Coronary artery (tissue), 2 donors: ENCODE measurements around the gene DNAH1.

Source experiments
- DNase-seq: peaks from one replicate; pipeline ENCODE4 v3.0.0-alpha.2; 2017; ENCODE audit warnings: low spot score
- H3K27ac ChIP-seq, 2 donors: fragments of 200-600 bp; sonication (generic); one replicate each; pipeline ENCODE4 v1.5.1; 2016 to 2019
- H3K4me3 ChIP-seq: fragments of 200-600 bp; sonication (generic); 2 replicates; pipeline ENCODE4 v1.5.1; 2016; ENCODE audit warnings: mild to moderate bottlenecking, moderate library complexity
- TF ChIP-seq, protein P1 (sequence below): fragments of 200-600 bp; sonication (generic); IDR thresholded peaks from one replicate; pipeline ENCODE4 v1.5.1; 2019; ENCODE audit warnings: antibody characterized with exemption

DNAH1 gene

GRCh38 chr3:52420388-52420787, 104.3 kb downstream of the DNAH1 start:
- TF ChIP-seq, protein P1, sequence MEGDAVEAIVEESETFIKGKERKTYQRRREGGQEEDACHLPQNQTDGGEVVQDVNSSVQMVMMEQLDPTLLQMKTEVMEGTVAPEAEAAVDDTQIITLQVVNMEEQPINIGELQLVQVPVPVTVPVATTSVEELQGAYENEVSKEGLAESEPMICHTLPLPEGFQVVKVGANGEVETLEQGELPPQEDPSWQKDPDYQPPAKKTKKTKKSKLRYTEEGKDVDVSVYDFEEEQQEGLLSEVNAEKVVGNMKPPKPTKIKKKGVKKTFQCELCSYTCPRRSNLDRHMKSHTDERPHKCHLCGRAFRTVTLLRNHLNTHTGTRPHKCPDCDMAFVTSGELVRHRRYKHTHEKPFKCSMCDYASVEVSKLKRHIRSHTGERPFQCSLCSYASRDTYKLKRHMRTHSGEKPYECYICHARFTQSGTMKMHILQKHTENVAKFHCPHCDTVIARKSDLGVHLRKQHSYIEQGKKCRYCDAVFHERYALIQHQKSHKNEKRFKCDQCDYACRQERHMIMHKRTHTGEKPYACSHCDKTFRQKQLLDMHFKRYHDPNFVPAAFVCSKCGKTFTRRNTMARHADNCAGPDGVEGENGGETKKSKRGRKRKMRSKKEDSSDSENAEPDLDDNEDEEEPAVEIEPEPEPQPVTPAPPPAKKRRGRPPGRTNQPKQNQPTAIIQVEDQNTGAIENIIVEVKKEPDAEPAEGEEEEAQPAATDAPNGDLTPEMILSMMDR: no peak
- no peak for DNase-seq
- peak overlapping the region in 1 of 2 donors; percentile 25 for H3K27ac ChIP-seq
- no peak overlapping the region for H3K4me3 ChIP-seq

DNA sequence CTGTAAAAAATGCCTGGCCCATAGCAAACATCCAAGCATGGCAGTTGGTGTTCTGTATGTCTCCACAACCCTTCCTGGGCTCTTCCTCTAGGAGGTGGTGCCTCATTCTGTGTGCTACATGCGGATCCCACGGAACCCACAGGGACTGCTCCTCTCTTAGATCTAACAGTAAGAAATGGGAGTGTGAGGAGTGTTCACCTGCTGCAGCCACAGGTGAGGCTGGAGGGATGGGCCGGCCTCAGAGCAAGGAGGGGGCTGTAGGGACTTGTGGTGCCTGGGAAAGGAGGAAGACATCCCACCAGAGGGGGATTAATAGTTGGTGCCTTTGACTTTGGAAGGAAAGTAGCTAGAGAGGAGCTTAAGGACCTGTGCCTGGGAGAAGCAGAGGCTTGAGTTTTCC, 106.5 kb downstream of the DNAH1 start:
- DNase-seq: no peak
- H3K4me3 ChIP-seq: no peak overlapping the region
- H3K27ac ChIP-seq: no peak overlapping the region
- TF ChIP-seq, protein P1: no peak

DNA sequence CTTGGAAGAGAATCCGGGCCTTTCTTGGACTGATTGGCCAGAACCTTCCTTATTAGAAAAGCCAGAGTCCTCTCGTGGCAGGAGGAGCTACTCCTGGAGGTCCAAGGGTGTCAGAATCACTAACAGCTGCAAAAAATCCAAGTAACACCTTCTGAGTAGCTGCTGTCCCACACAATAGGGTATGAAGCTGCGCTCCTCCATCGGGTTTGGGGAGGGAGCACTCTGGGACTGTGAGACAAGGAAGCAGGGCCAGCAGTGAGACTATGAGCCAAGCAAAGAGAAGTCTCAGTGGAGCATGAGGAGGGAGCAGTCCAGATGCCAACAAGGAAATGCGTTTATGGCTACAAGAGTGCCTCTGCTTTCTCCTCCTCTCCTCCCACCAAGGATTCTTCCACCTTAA, 107.1 kb downstream of the DNAH1 start:
- TF ChIP-seq, protein P1: no peak
- DNase-seq: no peak
- Histone ChIP-seq H3K27ac (no peak overlapping the region), H3K4me3 (no peak overlapping the region)

DNA sequence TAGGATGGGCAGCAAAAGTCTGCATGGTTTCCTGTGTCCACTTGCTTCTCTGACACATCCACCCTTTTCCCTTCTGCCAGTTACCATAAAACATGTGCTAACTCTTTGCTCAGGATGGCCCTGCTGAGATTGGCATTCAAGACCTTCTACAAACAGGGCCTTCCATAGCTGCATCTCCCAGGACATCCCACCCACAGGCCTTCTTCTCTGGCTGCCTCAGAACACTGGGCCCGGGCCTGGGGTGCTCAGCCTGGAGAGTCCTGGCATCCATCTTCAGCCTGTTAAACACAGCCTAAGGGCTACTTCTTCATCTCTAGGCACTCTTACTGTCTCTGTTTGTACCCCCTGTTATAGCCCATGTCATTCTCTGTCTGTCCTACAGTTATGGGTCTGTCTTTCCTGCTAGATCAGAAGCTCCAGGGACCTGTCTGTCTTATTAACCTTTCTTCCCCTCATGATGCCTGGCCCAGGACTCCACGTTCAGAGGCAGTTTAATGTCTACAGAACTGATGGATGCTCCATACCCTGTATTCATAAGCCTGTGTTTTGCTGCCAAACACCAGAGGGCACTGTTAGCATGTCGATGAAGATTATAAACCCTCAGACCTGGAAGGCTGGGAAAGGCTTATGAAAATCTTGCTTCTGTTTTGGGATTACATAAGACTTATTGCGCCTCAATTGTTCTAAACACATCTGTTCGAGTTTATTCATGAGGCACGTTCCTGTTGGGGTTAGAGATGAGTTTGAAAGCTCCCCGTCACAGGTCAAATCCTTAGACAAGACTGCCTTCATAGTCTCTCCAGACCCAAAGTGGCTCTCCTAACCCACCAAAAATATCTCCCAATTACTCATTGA, 112.3 kb downstream of the DNAH1 start:
- no peak overlapping the region for H3K27ac ChIP-seq
- TF ChIP-seq, protein P1: peak; percentile 69
- DNase-seq: no peak
- no peak overlapping the region for H3K4me3 ChIP-seq

DNA sequence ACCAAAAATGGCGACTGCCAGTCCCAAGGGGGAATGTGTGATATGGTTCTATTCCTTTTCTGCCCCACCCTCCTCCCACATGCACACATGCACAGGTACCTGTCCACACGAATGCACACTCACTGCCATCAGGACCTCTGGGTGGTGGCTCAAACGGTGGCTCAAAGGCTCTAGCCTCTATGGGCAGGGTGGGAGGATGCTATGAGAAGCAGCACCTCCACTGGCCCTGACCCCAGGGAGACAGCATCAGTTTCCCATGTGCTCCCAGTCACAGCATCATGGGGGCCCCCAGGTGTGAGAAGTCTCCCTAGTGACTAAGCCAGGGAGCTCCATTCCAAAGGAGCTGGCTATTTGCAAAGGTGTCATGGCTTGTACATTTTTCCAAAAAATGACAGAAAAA, 112.9 kb downstream of the DNAH1 start:
- no peak overlapping the region for H3K4me3 ChIP-seq
- H3K27ac ChIP-seq: no peak overlapping the region
- TF ChIP-seq, protein P1: no peak
- DNase-seq: no peak

- DNase-seq: peak; percentile 65
- Histone ChIP-seq H3K4me3 (no peak overlapping the region), H3K27ac (peak overlapping the region in 1 of 2 donors; percentile 2)
- TF ChIP-seq, protein P1: no peak
These were observed 113.8 kb downstream of the DNAH1 start for GRCh38 chr3:52429779-52430415.

- no peak overlapping the region for H3K4me3 ChIP-seq
- TF ChIP-seq, protein P1: no peak
- DNase-seq: no peak
- peak overlapping the region in 1 of 2 donors; percentile 2 for H3K27ac ChIP-seq
These were observed 114.3 kb downstream of the DNAH1 start for GRCh38 chr3:52430416-52430810.
